HepG2 (cell line): Measurements from ENCODE around the gene TATDN2. TPM values are rescaled to one million over a fixed set of nuclear protein-coding genes. Genes with fewer than 3 reads are reported as not detected.

Experiments
- ATF7-NPFF ChIP-seq: sonication (generic); formaldehyde crosslinking; IDR thresholded peaks from 2 replicates; pipeline ENCODE4 v1.8.1; 2023; ENCODE audit warnings: mild to moderate bottlenecking, low read depth, missing genetic modification reagents, moderate library complexity
- MEIS1 ChIP-seq: sonication (generic); formaldehyde crosslinking; IDR thresholded peaks from 2 replicates; pipeline ENCODE4 v1.9.0; 2021; ENCODE audit warnings: mild to moderate bottlenecking, missing genetic modification reagents, moderate library complexity, borderline replicate concordance
- NR1H2 ChIP-seq: sonication (generic); formaldehyde crosslinking; IDR thresholded peaks from 2 replicates; pipeline ENCODE4 v1.8.1; 2022; ENCODE audit warnings: low read depth, missing genetic modification reagents, borderline replicate concordance
- PHF21A ChIP-seq: sonication (generic); formaldehyde crosslinking; IDR thresholded peaks from 2 replicates; pipeline ENCODE4 v1.5.0; 2020; ENCODE audit warnings: mild to moderate bottlenecking, missing genetic modification reagents
- RXRB ChIP-seq: IDR thresholded peaks from 2 replicates; pipeline ENCODE4 v1.6.1; 2016; ENCODE audit warnings: borderline replicate concordance, missing genetic modification reagents, missing compliant biosample characterization
- SRF ChIP-seq: IDR thresholded peaks from 2 replicates; pipeline ENCODE4 v1.6.1; 2011; ENCODE audit warnings: mild to moderate bottlenecking, low read depth, low read length, moderate library complexity
- TARDBP ChIP-seq: sonication (generic); formaldehyde crosslinking; IDR thresholded peaks from 2 replicates; pipeline ENCODE4 v1.8.0; 2022; ENCODE audit warnings: mild to moderate bottlenecking, missing genetic modification reagents
- TCF7 ChIP-seq: sonication (generic); IDR thresholded peaks from 2 replicates; pipeline ENCODE4 v1.6.1; 2016; ENCODE audit warnings: antibody characterized with exemption, low read depth
- ZFP36L1 ChIP-seq: sonication (generic); formaldehyde crosslinking; IDR thresholded peaks from 2 replicates; pipeline ENCODE4 v1.8.0; 2022; ENCODE audit warnings: mild to moderate bottlenecking, missing genetic modification reagents, moderate library complexity
- ZFP36L2 ChIP-seq: sonication (generic); formaldehyde crosslinking; IDR thresholded peaks from 2 replicates; pipeline ENCODE4 v1.4.0; 2020; ENCODE audit warnings: missing genetic modification reagents
- ZNF496 ChIP-seq: sonication (generic); formaldehyde crosslinking; IDR thresholded peaks from 2 replicates; pipeline ENCODE4 v1.8.1; 2023; ENCODE audit warnings: mild to moderate bottlenecking, moderate library complexity, missing genetic modification reagents; ENCODE audit not compliant: insufficient replicate concordance
- ZNF691 ChIP-seq: sonication (generic); formaldehyde crosslinking; IDR thresholded peaks from 2 replicates; pipeline ENCODE4 v1.4.0; 2020; ENCODE audit warnings: missing genetic modification reagents, low read depth, mild to moderate bottlenecking, borderline replicate concordance
- ZNF782 ChIP-seq: sonication (generic); formaldehyde crosslinking; IDR thresholded peaks from 2 replicates; pipeline ENCODE4 v1.4.0; 2020; ENCODE audit warnings: missing genetic modification reagents, mild to moderate bottlenecking, borderline replicate concordance
- ZNF891 ChIP-seq: sonication (generic); formaldehyde crosslinking; IDR thresholded peaks from 2 replicates; pipeline ENCODE4 v1.5.0; 2020; ENCODE audit warnings: mild to moderate bottlenecking, missing genetic modification reagents
- polyA plus RNA-seq, 8 experiments: library from polyadenylated mRNA; depleted of rRNA in 3 of 8; stranded (reverse) in 7 of 8; unstranded in 1 of 8; fragments of >200 nt; fragmentation: Illumina TruSeq in 4 of 8; extraction: Trizol in 4 of 8; gene quantifications; 2 replicates each; pipeline versions ENCODE4 v1.2.1 to v1.2.3, GENCODE V29; 2011 to 2016; ENCODE audit warnings: low read depth in 4 of 8, missing spikeins in 1 of 8, mixed read lengths in 1 of 8; ENCODE audit not compliant: insufficient read depth in 1 of 8
- total RNA-seq, 5 experiments: library from RNA; depleted of rRNA; stranded (reverse); fragments of >200 nt; fragmentation: Illumina TruSeq; extraction: Trizol; gene quantifications; 2 replicates each; pipeline ENCODE4 v1.2.3, GENCODE V29; 2016; ENCODE audit warnings: low read depth in 1 of 5
- TF ChIP-seq, protein P1 (sequence below): IDR thresholded peaks from 2 replicates; pipeline ENCODE4 v1.6.1; 2016; ENCODE audit warnings: mild to moderate bottlenecking, missing biosample characterization, missing genetic modification reagents
- TF ChIP-seq, protein P2 (sequence below): IDR thresholded peaks from 2 replicates; pipeline ENCODE4 v1.4.0; 2020; ENCODE audit warnings: mild to moderate bottlenecking, missing genetic modification reagents
- TF ChIP-seq, protein P3 (sequence below): IDR thresholded peaks from 2 replicates; pipeline ENCODE4 v1.6.1; 2016; ENCODE audit warnings: low read depth, missing genetic modification reagents, missing compliant biosample characterization
- TF ChIP-seq, protein P4 (sequence below): sonication (generic); formaldehyde crosslinking; IDR thresholded peaks from 2 replicates; pipeline ENCODE4 v1.8.0; 2022; ENCODE audit warnings: mild to moderate bottlenecking, missing genetic modification reagents; ENCODE audit not compliant: insufficient replicate concordance

The TATDN2 gene
- total and polyA plus RNA-seq, 2 of the 13 experiments (the other 11 are each of a cell fraction or from before 2014, with no cell fraction given): 12.1 to 21.9 TPM

DNA sequence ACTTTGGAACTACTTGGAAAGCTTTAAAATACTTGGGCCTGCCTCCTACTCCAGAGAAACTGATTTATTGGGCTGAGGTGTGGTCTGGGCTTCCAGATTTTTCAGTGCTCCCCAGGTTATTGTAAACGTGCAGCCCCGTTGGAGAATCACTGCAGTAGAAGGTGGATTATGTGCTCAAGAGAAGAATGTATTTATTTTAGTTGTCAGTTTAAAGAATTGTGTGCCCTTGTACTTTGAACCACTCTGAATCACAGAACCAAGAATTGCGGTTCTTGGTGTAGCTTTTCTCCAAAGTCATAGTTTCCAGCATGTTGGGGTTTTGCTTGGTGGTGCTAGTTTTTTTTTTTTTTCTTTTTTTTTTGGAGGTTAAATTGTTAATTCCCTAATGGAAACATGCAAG lies 1.6 kb downstream of the TATDN2 start (continued):
- TF ChIP-seq TARDBP (CRISPR knock-in tag): no peak
- no peak for TF ChIP-seq ZFP36L2 (CRISPR knock-in tag)
- TF ChIP-seq ZNF782 (CRISPR knock-in tag): no peak
- peak; percentile 37; the same call in 1 of the 2 replicates for TF ChIP-seq TCF7
- TF ChIP-seq ZNF691: no peak
- TF ChIP-seq, protein P1, sequence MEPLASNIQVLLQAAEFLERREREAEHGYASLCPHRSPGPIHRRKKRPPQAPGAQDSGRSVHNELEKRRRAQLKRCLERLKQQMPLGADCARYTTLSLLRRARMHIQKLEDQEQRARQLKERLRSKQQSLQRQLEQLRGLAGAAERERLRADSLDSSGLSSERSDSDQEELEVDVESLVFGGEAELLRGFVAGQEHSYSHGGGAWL: no peak
- TF ChIP-seq ATF7-NPFF (CRISPR knock-in tag): no peak
- TF ChIP-seq, protein P2, sequence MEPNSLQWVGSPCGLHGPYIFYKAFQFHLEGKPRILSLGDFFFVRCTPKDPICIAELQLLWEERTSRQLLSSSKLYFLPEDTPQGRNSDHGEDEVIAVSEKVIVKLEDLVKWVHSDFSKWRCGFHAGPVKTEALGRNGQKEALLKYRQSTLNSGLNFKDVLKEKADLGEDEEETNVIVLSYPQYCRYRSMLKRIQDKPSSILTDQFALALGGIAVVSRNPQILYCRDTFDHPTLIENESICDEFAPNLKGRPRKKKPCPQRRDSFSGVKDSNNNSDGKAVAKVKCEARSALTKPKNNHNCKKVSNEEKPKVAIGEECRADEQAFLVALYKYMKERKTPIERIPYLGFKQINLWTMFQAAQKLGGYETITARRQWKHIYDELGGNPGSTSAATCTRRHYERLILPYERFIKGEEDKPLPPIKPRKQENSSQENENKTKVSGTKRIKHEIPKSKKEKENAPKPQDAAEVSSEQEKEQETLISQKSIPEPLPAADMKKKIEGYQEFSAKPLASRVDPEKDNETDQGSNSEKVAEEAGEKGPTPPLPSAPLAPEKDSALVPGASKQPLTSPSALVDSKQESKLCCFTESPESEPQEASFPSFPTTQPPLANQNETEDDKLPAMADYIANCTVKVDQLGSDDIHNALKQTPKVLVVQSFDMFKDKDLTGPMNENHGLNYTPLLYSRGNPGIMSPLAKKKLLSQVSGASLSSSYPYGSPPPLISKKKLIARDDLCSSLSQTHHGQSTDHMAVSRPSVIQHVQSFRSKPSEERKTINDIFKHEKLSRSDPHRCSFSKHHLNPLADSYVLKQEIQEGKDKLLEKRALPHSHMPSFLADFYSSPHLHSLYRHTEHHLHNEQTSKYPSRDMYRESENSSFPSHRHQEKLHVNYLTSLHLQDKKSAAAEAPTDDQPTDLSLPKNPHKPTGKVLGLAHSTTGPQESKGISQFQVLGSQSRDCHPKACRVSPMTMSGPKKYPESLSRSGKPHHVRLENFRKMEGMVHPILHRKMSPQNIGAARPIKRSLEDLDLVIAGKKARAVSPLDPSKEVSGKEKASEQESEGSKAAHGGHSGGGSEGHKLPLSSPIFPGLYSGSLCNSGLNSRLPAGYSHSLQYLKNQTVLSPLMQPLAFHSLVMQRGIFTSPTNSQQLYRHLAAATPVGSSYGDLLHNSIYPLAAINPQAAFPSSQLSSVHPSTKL: peak; percentile 66
- no peak for TF ChIP-seq MEIS1 (CRISPR knock-in tag)
- TF ChIP-seq NR1H2 (CRISPR knock-in tag): no peak
- no peak for TF ChIP-seq ZFP36L1 (CRISPR knock-in tag)
- TF ChIP-seq, protein P3, sequence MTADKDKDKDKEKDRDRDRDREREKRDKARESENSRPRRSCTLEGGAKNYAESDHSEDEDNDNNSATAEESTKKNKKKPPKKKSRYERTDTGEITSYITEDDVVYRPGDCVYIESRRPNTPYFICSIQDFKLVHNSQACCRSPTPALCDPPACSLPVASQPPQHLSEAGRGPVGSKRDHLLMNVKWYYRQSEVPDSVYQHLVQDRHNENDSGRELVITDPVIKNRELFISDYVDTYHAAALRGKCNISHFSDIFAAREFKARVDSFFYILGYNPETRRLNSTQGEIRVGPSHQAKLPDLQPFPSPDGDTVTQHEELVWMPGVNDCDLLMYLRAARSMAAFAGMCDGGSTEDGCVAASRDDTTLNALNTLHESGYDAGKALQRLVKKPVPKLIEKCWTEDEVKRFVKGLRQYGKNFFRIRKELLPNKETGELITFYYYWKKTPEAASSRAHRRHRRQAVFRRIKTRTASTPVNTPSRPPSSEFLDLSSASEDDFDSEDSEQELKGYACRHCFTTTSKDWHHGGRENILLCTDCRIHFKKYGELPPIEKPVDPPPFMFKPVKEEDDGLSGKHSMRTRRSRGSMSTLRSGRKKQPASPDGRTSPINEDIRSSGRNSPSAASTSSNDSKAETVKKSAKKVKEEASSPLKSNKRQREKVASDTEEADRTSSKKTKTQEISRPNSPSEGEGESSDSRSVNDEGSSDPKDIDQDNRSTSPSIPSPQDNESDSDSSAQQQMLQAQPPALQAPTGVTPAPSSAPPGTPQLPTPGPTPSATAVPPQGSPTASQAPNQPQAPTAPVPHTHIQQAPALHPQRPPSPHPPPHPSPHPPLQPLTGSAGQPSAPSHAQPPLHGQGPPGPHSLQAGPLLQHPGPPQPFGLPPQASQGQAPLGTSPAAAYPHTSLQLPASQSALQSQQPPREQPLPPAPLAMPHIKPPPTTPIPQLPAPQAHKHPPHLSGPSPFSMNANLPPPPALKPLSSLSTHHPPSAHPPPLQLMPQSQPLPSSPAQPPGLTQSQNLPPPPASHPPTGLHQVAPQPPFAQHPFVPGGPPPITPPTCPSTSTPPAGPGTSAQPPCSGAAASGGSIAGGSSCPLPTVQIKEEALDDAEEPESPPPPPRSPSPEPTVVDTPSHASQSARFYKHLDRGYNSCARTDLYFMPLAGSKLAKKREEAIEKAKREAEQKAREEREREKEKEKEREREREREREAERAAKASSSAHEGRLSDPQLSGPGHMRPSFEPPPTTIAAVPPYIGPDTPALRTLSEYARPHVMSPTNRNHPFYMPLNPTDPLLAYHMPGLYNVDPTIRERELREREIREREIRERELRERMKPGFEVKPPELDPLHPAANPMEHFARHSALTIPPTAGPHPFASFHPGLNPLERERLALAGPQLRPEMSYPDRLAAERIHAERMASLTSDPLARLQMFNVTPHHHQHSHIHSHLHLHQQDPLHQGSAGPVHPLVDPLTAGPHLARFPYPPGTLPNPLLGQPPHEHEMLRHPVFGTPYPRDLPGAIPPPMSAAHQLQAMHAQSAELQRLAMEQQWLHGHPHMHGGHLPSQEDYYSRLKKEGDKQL (CRISPR knock-in tag): no peak
- TF ChIP-seq ZNF891 (CRISPR knock-in tag): no peak
- TF ChIP-seq RXRB (CRISPR knock-in tag): no peak
- TF ChIP-seq SRF: no peak
- TF ChIP-seq ZNF496 (CRISPR knock-in tag): no peak
- peak; percentile 39; the same call in 1 of the 2 replicates for TF ChIP-seq PHF21A (CRISPR knock-in tag)
- TF ChIP-seq, protein P4, sequence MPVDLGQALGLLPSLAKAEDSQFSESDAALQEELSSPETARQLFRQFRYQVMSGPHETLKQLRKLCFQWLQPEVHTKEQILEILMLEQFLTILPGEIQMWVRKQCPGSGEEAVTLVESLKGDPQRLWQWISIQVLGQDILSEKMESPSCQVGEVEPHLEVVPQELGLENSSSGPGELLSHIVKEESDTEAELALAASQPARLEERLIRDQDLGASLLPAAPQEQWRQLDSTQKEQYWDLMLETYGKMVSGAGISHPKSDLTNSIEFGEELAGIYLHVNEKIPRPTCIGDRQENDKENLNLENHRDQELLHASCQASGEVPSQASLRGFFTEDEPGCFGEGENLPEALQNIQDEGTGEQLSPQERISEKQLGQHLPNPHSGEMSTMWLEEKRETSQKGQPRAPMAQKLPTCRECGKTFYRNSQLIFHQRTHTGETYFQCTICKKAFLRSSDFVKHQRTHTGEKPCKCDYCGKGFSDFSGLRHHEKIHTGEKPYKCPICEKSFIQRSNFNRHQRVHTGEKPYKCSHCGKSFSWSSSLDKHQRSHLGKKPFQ (CRISPR knock-in tag): peak; percentile 2
